HG03135 (cell line): ENCODE results near the gene PDGFA.

Experiments
- ATAC-seq: cut with Tn5 transposase; IDR thresholded peaks from one replicate; pipeline ENCODE4 v1.9.1; 2021; ENCODE audit warnings: mild to moderate bottlenecking, moderate library complexity; ENCODE audit not compliant: unreplicated experiment

Gene PDGFA

DNA sequence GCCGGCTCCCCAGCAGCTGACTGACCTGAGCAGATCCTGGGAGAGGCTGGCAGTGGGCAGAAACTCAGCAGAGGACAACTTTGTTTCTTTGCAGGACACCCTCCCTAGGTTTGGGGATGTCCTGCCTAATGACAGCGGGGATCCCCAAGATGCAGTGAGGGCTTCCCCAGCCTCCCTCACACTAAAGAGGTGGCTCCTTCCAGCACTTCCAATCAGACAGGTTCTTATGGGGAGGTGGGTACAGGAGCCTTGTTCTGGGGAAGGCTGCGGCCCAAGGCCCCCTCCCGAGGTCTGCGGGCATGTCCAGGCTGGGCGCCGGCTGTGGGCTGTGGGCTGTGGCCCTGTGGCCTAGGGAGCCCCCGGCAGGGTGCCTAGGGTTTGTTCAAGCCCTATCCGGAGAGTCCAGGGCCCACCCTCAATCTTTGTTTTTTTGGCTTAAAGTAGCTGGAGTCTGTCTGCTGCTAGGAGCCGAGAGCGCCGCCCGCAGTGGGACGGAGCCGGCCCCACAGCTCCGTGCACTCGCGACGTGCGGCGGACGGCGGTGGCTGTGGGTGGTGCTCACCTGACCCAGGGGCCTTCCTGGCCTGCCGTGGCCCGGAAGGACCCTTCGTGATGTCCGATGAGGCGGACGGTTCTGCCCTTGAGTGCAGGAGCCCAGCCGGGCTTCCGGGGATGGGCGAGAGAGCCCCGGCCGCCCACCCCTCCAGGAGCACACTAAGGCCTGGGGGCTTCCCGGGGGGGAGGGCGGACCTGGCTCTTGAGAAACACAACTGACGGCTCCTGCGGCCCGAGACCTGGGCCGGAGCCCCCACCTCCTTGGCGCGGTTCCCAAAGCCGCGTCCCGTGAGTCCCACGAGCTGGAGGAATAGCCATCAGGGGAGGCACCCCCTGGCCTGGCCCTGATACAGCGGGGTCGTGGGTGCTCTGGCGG, 57.2 kb downstream of the PDGFA start:
- no peak for ATAC-seq

DNA sequence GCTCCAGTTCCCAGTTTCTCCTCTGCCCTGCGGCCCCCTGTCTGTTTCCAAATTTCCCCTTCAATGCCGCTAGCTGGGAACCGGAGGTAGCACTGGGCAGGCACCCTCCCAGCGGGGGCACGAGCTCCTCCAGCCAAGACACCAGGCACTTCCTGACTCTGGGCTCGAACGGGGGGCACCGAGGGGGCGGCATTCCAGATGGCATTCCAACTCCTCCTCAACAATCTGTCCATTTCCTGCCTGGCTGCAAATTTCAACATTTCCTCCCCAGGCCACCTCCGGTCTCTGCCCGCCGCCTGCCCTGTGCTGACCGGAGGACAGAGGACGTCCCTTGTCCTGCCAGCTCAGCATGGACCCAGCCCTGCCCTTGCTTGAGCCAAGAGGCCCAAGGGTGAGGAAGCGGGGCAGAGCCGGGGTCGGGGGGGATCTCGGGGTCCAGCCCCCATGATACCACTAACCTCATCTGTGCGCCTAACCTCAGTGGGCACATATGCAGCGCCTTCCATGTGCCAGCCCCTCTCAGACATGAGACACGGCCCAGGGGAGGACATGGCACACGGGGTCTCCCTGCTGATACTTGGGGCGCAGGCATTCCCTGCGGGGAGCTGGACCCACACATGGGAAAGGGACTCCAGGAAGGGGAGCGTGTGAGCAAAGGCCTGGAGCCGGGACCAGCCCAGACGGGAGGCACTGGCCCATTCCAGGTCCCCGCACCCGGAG, 58.0 kb downstream of the PDGFA start:
- no peak for ATAC-seq

GRCh38 chr7:461117-461452, 58.6 kb downstream of the PDGFA start:
- ATAC-seq, result no peak

GRCh38 chr7:460374-461116, 59.1 kb downstream of the PDGFA start:
- ATAC-seq, result no peak

DNA sequence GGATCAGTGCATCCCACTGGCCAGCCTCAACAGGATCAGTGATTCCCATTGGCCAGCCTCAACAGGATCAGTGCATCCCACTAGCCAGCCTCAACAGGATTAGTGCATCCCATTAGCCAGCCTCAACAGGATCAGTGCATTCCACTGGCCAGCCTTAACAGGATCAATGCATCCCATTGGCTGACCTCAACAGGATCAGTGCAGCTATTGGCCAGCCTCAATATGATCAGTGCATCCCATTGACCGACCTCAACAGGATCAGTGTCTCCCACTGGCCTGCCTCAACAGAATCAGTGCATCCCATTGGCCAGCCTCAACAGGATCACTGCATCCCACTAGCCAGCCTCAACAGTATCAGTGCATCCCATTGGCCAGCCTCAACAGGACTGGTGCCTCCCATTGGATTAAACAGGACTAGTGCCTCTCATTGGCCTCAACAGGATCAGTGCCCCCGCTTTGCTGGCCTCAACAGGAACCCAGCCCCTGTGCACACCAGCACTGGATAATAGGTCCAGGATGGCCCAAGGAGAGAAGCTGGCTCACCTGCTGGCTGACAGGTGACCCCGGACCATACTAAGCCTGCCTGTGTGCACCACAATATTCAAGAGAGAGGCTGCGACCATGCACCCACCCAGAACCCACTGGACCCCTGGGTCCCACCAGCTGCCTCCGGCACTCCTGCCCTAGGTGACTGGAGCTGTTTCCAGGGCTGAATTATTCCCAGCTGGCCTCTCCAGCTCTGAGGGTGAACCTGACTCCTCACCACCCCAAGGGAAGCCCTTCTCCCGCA, 59.9 kb downstream of the PDGFA start:
- ATAC-seq, result no peak

- no peak for ATAC-seq
Measured at GRCh38 chr7:458511-459245, 61.0 kb downstream of the PDGFA start.

GRCh38 chr7:457814-458510, 61.7 kb downstream of the PDGFA start:
- ATAC-seq, result no peak

DNA sequence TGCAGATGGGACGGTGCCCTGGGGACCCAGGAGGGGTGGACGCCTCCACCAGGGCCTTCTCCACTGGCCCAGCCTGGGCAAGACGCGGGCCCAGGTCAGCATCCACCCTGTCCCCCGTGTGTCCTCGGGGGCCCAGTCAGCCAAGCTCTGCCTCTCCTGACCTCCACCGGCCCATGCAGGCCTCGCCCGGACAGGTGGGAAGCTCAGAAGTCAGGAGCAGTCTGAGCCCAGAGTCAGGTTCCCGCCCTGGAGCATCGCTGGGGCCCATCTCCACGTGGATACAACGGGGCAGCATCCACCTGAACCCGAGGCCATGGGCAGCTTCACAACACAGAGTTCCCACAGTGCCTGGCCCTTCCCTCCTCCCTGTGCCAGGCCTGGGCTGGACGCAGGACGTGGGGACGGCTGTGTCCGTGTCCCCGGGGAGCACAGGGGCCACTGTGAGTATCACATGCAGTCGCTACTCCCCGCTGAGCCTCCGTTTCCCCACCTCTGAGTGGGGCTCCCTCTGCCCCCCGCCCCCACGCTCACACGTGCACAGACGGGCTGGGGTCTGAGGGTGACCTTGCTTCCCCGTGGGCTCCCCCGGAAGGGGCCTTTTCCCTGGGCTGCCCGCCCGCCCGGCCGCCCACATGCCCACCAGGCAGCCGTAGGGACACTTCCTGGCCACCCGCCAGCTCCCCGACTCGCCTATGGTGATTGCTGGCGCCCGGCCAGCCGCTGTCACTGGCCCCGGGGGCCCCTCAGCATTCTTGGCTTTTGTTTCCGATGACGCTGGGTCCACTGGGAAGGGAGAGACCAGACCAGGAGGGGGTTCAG, 64.3 kb downstream of the PDGFA start:
- ATAC-seq, result no peak

- no peak for ATAC-seq
Measured at GRCh38 chr7:454356-455109, 65.1 kb downstream of the PDGFA start.

DNA sequence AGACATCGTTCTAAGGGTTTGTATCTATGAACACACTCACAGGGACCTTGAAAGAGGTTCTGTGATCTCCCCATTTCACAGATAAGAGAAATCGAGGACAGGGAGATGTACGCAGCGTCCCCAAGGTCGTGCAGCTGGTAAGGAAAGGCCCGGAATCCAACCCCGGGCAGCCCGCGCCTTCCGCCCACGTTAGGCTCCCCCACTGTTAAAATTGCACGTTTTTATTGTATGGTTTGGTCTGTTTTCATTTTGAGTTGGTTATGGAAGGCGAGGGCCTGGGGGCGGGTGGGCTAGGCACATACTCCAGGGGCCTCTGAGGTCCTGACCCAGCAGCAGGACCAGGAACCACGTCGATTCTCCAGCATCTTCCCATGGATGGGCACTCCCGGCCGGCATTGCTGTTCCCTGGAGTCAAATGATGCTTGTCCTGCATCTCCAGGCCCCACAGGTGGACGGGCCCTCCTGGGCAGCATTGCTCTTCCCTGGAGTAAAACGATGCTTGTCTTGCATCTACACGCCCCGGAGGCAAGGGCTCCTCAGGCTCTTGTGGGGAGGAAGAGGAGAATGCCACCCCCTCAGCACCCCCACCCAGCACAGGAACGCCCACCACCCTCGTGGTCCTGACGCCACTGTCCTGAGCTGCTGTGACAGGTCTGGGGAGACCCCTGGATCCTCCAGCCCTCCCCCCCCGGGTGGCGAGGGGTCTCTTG, 65.9 kb downstream of the PDGFA start:
- no peak for ATAC-seq

DNA sequence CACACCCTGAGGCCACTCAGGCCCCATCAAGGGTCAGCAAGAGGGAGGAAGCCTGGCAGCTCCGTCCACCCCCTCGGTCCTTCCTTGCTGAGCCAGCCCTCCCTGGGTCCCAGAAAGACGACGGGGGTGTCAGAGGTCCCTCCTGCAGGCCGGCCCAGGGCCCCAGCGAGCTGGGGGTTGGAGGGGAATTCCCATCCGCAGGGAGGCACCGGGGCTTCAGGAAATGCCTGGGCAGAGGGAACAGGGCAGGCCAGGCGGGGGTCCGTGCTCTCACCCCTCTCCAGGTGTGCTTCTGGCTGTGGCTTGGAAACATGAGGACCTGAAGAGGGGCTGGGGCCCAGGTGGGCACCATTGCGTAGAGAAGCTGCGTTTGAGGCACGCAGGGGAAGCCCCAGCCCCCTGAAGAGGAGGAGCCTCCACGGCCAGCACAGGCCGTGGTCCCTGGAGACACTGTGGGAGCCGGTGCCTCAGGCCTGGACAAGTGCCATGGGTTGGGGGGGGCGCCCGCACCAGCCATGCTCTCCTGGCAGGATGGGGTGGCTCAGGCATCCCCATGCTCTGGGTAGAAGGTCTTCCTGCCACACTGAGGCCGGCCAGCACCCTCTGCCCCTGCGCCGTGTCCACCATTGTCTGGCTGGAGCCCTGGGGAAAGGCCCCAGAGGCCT, 66.7 kb downstream of the PDGFA start:
- no peak for ATAC-seq

- ATAC-seq, result no peak
Measured at GRCh38 chr7:452226-452751, 67.4 kb downstream of the PDGFA start.

DNA sequence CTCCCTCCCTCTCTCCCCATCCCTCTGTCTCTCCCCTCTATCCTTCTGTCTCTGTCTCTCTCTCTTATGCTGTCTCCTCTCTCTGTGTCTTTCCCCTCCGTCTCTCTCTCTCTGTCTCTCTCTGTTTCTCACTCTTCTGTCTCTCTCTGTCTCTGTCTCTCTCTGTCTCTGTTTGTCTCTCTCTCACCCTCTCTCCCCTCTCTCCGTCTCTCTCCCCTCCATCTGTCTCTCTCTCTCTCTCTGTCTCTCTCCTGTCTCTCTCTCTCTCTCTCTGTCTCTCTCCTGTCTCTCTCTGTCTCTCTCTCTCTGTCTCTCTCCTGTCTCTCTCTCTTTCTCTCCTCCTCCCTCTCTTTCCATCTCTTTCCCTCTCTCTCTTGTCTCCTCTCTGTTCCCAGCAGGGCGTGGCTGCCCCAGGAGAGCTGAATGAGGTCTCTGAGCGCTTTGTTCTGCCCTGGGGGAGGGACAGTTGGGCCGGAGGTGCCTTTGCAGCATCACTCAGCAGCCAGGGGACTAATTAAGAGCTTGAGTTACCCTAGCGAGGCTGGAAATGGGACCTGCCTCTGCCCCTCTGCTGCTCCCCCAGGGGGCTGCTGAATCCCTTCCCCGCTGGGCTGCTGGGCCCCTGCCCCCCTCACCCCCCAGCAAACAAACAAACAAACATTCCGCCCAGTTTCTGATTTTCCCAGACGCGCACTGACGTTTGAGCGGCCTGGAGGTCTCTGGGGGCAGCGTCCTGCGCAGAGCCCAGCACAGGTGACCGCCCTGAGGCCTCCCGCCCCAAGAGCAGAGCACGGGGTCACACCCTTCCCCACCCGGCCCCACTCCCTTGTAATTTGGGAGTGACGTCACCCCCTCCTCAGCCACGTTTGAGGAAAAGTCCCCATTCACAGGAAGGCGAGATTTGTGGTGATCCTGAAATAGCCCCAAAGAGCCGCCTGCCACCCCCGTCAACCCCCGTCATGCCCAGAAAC, 68.1 kb downstream of the PDGFA start:
- no peak for ATAC-seq

DNA sequence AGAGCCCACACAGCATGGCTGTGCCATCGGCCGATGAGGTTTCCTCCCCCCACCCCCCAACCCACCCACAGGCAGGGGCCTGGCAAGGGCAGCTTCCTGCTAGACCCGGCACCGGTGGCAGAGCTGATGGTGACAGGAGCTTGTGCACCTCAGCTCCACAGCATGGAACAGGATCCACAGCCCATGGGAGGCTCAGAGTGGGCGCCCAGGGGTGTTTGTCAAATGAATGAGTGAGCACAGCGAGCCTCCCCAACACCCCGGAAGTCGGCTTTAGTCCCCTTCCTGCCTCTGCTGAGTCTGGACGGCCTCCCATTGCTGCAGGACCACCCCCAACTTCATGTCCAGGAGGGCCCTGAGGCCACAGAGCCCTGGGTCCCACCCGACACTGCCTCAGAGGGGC, 68.9 kb downstream of the PDGFA start:
- no peak for ATAC-seq

GRCh38 chr7:450036-450435, 69.6 kb downstream of the PDGFA start:
- ATAC-seq, result no peak
